Inflammatory macrophage (primary cell): Measurements from ENCODE around the gene PILRA.
"Not testable (repeated sequence)": the region's sequence is repeated elsewhere in the genome, so short reads cannot be mapped to it uniquely, and the experiment has no call there.

Experiments used
- DNase-seq, 2 donors: peaks; one replicate each; pipeline ENCODE4 v3.0.0-alpha.2; 2020 to 2022
- total RNA-seq, 18 experiments: gene quantifications; one replicate each; lab custom pipeline; 2026; ENCODE audit warnings: mixed read lengths in 6 of 18, inconsistent platforms in 2 of 18; lab: John Stamatoyannopoulos, UW

The PILRA gene
- 63.0 to 131 (median 84.8) reads per million in 18 experiments for total RNA-seq

GRCh38 chr7:100373261-100373831, at the start of gene PILRA:
Gene PILRA, plus strand, starts transcription at chr7:100373487. Its CDS starts 170 bp downstream, at chr7:100373657.
- peak; percentile 80 to 83 for DNase-seq

DNA sequence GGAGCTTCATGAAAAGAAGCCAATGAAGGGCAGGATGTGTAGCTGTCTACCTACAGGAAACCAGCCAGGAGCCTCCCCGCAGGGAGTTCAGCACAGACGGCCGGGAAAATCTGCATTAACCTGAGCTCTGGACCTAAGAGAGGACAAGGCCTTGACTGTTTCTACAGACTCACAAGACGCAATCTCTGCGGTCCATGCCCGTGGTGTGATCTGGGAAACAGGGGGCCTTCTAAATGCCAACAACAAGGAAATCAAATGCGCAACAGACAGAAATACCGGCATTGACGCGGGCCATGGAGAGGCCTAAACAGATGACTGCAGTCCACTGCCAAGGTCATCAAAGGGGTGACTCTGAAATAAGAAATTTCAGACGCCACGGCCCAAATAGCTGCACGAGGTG, 49.1 kb upstream of the PILRA start:
- not testable (repeated sequence) for DNase-seq

GRCh38 chr7:100325671-100326070, 47.6 kb upstream of the PILRA start:
- not testable (repeated sequence) for DNase-seq

GRCh38 chr7:100326914-100327313, 46.4 kb upstream of the PILRA start:
- DNase-seq, result not testable (repeated sequence)

DNA sequence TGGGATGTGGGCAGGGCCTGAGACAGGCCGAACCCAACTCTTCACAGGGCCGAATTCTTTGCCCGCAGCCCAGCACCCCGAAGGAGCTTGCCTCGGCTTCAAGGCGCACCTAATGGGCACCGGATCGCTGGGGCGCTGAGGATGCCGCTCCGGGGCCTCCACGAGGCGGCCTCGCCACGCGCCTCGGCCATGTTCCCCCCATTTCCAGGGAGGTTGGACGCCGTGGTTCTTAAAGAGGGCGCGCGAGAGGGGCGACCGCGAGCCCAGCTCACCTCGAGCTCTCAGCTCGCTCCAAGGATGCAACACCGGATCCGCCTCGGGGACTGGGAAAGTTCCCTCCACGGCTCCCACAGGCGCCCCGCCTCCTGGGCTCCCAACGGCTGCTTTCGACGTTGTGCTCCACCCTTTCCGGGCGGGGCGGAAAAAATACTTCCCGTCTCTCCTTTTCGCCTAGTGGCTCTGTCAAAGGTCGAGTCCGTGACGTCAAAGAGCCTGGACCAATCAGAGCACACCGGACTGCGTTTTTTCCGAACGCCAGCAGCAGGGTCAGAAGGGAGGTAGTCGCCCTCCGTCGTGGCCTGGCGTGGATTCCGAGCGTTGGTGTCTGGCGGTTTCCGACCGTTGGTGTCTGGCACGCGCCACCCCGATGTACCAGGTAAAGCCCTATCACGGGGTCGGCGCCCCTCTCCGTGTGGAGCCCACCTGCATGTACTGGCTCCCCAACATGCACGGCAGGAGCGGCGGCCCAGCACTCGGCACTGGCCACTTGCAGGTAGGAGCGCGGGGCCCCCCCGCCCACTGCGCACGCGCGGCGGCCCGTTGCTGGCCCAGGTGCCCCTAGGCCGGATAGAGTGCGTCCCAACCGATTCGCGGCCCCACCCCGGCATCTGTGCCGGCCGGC, 37.5 kb upstream of the PILRA start:
- peak; percentile 93 to 94 for DNase-seq

- DNase-seq, result not testable (repeated sequence)
These were observed 35.1 kb upstream of the PILRA start for GRCh38 chr7:100338083-100338696.

DNA sequence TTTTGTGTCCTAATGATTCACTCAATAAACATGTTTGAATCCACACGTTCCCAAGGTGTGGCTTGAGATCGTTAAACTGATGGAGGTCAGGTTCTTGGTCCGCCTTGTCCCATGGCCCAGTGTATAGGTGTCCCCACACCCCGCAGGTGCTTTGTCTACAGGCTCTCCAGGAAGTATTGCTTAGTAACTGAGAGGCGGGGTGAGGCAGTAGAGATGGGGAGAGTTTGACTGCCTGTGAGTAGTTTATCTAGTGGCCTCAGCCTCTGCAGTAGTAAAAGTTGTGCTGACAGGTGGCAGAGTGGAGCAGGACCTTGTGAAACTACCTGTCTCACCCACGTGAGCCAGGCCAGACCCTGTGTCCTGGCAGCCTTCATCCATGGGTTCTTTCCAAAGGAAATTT, 32.0 kb upstream of the PILRA start:
- not testable (repeated sequence) for DNase-seq

GRCh38 chr7:100342765-100343164, 30.5 kb upstream of the PILRA start:
- DNase-seq, result no peak

- not testable (repeated sequence) for DNase-seq
These were observed 29.1 kb upstream of the PILRA start for GRCh38 chr7:100344124-100344559.

DNA sequence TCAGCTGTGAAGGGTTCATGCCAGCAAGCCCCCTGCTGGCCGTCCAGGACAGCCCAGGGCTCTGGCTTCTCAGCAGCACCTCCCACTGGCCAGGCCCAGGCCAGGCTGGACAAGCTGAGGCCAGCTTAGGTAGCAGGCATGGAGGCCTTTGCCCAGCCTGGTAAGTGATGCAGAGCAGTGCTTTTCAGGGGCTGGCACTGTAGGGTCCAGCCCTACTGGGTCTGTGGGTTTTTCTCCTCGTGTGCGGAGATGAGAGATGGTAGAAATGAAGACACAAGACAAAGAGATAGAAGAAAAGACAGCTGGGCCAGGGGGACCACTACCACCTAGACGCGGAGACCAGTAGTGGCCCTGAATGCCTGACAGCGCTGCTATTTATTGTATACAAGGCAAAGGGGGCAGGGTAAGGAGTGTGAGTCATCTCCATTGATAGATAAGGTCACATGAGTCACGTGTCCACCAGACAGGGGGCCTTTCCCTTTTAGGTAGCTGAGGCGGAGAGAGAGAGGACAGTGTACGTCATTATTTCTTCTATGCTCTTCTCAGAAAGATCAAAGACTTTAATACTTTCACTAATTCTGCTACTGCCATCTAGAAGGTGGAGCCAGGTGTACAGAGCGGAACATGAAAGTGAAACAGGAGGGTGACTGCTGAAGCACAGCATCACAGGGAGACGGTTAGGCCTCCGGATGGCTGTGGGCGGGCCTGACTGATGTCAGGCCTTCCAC, 28.6 kb upstream of the PILRA start:
- peak; percentile 50 to 54 for DNase-seq

DNA sequence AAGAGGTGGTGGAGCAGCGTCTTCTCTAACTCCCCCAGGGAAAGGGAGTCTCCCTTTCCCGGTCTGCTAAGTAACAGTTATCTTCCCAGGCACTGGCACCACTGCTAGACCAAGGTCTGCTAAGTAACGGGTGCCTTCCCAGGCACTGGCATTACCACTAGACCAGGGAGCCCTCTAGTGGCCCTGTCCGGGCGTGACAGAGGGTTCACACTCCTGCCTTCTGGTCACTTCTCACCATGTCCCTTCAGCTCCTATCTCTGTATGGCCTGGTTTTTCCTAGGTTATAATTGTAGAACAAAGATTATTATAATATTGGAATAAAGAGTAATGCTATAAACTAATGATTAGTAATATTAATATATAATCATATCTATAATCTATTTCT, 28.0 kb upstream of the PILRA start:
- peak; percentile 39 to 42 for DNase-seq

DNA sequence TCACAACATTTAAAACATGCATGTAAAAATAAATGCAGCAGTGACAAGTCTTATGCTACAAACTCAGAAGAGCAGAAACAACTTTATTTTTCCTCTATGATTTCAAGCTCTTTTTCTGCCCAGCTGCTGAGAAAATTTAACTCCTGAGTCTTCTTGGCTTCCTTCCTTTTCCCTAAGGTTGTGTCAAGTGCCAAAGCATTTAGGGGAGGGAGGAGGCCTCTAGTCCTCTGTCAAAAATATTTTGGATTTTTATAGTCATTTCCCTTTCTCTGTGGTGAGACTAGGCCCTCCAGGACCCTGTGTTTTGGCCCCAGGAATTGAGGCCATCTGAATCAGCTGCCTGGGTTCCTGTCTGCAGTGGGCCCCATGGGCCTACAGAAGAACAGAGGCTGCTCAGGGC, 26.4 kb upstream of the PILRA start:
- no peak for DNase-seq

DNA sequence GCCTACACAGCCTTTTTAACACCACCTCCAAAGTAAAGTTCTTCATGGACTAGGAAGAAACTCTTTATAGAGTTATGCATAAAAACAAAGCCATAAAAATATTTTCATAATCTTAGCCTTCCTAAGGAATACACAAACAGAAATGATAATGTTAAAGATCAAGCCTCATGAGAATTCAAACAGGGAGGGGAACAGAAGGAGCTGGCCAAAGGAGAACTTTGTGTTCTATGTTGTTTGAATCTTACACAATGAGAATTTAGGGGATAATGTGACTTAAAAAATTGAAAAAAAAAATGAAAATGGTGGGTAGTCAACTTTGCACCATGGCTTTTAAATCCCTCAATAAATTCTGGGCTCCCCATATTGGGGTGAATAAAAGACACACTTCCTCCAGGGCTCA, 24.5 kb upstream of the PILRA start:
- DNase-seq, result no peak

GRCh38 chr7:100349757-100350156, 23.5 kb upstream of the PILRA start:
- no peak for DNase-seq

- DNase-seq, result no peak
These were observed 21.6 kb upstream of the PILRA start for GRCh38 chr7:100351657-100352058.

DNA sequence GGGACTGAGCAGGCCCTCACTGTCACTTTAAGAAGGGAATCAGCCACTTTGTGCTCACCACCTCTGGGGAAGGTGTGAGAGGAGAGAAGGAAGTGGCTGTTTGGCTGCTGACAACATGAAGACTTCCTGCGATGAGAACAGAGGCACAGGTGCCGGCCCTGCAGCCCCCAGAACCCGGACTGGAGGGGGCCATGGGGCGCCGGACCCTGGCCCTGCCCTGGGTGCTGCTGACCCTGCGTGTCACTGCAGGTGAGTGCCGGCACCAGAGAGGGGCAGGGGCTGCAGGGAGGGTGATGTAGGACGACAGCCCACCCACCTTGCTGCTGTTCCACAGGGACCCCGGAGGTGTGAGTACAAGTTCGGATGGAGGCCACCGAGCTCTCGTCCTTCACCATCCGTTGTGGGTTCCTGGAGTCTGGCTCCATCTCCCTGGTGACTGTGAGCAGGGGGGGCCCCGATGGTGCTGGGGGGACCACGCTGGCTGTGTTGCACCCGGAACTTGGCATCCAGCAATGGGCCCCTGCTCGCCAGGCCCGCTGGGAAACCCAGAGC, 21.0 kb upstream of the PILRA start:
- DNase-seq, result not testable (repeated sequence)

GRCh38 chr7:100352984-100353684, 20.2 kb upstream of the PILRA start:
- DNase-seq, result no peak

DNA sequence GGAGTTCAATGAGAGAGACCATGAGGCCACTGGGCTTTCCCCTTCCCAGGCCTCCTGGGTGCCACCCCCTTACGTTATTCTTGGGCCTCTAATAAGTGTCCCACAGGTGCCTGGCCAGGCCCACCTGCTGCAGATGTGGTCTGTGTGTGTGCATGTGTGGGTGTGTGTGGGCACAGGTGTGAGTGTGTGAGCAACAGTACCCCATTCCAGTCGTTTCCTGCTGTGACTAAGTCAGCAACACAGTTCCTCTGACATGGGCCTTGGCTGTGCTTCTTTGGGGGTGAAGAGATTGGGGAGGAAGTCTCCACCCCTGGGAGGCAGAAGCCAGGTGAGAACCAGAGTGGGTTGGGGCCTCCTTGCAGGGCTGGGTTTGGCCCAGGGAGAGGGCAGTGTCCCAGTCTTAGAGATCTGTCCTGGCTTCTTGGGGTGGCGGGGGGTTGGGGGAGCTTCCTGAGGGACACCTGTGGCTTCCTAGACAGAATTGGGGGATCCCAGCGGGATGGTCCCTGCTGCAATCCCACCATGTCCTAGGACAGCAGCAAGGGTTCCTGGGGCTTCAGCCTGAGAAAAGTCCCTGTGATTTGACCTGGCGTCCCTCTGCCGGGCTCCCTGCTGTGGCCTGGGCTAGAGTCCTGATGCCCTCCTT, 19.5 kb upstream of the PILRA start:
- DNase-seq, result no peak

DNA sequence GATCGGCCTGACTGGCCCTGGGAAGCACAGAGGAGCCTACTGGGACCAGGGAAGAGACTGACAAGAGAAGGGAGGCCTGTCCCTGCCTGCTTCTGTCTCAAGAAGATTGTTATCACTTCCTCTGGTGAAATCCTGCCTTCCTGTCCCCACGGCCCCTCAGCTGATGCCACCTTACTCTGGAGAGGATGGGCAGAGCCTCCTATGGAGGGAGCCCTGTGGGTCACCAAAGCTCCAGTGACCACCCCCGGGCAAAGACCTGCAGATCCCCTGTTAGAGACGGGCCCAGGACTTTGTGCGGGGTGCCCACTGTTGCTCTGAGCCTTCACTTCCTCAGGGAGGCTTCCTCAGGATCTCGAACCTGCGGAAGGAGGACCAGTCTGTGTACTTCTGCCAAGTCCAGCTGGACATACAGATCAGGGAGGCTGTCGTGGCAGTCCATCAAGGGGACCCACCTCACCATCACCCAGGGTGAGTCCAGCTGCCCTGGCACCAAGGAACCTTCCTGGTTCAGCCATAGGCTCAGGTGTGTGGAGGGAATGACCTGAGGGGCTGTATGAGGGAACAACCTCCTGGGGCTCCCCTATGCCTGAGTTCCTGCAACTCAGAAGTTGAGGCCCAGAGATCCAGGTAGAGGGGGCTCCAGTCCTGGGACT, 16.7 kb upstream of the PILRA start:
- no peak for DNase-seq

- no peak for DNase-seq
These were observed 16.1 kb upstream of the PILRA start for GRCh38 chr7:100357131-100357561.
